GM19452 (cell line): ENCODE measurements around the gene IQSEC1.

Experiments
- ATAC-seq: cut with Tn5 transposase; IDR thresholded peaks from one replicate; pipeline ENCODE4 v1.9.1; 2021; ENCODE audit not compliant: unreplicated experiment

The IQSEC1 gene

DNA sequence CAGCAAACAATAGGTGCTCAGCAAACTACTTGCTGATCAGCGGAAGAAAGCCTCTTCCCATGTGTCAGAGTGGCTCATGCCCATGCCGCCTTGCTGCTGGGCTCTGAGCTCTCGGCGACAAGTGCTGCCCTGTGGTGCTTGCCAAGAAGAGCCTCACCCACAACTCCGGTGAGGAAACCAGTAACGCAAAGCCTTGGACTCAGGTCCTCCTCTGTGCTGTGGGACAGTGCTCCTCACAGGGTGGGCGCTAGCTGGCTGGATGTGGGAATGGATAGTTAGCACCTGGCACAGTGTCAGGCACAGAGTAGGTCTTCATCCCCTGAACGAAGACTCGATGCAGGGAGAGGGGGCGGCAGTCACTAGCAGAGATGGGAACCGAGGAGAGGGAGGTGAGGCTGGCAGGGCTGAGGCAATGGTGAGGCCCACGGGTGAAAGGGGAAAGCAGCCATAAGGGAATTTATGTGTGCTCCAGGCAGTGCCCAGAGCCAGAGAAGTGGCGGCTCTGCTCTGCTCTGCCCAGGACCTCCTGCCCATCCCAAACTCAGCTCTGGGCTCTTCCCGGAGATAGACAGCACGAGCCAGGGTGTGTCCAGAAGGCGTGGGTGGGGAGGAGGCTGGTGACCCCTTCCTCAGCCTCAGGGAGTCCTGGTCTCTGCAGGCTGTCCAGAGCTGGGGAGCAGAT is 55.7 kb downstream of the IQSEC1 start:
- ATAC-seq, result no peak

GRCh38 chr3:13016721-13017255 is 56.4 kb downstream of the IQSEC1 start:
- ATAC-seq, result no peak

DNA sequence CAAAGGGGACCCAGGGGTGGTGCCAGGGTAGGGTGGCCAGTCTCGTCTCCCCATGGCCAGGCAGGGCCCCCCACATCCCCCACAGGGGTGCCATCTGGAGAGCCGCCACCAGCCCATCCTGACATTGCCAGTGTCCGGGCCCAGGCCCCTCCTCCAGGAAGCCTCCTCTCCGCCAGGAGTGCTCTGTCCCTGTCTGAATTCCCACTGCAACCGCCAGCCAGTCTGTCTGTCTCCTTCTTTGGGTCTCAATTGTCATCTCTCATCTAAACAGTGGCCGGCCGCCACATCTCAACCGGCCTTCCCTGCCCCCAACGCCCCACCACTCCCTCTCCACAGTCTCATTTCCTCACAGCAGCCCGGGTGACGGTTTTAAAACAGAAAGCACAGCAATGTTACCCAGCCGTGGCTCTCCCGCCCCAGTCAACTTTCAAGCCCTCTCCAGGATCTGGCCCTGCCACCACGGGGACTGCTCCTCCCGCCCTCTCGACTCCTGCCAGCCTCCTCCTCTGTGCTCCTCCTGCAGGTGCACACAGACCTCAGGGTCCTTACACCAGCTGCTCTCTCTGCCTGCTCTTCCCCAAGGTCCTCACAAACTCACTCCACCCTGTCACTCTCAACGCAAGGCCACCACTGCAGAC is 57.0 kb downstream of the IQSEC1 start:
- ATAC-seq, result peak; percentile 21

DNA sequence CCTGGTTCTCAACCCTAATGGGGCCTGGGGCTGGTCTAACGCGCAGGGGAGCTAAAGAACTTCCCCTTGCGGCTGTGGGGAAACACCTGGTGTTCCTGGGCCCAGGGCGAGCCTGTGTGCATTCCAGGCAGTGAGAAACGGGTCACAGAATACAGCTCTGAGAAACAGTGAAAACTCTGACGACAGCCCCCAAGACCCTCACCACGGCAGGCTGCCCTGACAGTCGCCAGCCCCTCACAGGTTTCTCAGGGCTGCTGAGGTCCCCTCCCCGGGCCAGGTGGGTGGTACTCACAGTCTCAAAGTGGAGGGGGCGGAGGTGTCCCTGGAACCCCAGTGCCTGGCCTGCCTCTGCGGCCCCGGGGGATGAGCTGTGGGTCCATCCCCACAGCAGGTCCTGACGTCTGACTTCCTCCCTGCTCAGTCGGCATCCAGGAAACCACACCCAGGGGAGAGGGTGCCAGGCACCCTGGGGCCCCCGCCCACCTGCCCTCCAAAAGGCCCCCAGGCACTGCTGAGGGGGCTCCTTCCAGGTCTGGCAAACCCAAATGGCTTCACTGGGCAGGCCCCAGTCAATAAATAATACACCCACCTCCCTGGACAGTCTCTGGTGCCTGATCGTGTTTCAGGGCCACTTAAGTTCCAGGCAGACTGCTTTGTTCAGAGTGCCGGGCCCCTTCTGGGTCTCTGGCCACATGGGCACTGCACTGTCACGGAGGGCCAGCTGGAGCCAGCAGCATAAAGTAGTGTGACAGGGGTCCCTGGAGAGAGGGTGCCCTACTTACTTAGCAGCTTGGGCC is 57.7 kb downstream of the IQSEC1 start:
- peak; percentile 16 for ATAC-seq

GRCh38 chr3:13014755-13015285 is 58.4 kb downstream of the IQSEC1 start:
- no peak for ATAC-seq

- no peak for ATAC-seq
Measured at GRCh38 chr3:13013994-13014754, 59.1 kb downstream of the IQSEC1 start.

GRCh38 chr3:13013566-13013965 is 59.7 kb downstream of the IQSEC1 start:
- ATAC-seq, result no peak

DNA sequence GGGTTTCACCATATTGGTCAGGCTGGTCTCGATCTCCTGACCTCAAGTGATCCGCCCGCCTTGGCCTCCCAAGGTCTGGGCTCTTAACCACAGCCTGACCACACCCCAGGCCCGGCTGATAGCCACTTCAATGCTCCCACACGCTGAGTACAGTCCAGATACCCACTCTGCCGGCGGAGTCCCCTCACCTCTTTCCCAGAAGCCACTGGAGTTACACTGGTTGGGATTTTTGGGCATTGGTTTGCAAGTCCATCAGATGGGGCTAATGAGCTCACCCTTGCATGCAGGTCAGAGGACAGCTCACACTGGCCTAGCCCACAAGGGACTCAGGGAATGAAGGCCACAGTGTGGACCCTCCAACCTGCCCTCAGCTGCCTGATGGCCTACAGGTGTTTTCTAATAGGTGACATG is 60.1 kb downstream of the IQSEC1 start:
- ATAC-seq, result no peak

DNA sequence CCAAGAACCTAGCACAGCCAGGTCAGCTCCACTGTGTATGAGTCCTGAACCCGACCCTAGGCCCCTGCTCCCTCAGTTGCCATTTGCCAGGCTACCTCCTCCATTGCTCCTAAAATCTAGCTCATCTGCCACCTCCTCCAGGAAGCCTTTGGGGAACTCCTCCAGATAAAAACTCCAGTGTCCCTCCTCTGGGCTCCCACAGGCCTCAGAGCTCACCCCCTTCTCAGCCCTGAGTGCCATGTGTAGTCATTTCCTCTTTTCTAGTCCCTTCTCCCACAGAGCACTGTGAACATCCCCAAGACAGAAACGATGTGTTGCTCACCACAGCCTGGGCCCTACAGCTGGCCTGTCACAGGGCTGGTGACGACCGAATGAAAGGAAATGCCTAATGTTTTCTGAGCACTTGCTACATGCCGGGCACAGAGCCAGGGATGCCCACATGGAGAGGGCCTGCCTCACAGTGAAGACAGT is 61.0 kb downstream of the IQSEC1 start:
- peak; percentile 38 for ATAC-seq

DNA sequence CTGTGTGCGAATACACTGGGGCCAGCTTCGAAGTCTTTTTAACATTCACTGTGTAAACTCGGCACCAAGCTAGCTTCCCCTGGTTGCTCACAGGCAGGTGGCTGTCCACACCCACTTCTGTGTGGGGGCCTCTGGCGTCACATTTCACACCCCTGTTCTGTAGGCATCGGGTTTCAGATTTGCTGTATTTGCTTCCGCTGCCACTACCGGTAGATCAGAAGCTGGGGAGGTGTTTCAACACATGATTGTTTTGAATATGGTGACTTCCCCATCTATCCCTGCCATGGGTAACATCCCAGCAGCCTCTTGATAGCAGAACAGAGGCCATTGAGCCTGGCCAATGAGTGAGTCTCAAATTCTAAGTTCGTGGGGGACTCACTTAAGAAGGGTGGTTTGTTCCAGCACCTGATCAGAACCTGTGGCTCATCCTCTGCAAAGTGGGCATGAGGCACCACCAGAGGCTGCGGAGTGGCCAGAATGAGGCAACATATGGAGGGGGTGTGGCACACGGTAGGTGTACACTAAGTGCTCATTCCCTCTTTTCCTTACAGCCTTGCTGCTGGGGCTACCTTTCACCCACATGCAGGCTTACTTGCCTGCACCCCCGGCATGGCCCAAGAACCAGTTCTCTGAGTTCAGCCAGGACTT is 61.5 kb downstream of the IQSEC1 start:
- peak; percentile 50 for ATAC-seq

DNA sequence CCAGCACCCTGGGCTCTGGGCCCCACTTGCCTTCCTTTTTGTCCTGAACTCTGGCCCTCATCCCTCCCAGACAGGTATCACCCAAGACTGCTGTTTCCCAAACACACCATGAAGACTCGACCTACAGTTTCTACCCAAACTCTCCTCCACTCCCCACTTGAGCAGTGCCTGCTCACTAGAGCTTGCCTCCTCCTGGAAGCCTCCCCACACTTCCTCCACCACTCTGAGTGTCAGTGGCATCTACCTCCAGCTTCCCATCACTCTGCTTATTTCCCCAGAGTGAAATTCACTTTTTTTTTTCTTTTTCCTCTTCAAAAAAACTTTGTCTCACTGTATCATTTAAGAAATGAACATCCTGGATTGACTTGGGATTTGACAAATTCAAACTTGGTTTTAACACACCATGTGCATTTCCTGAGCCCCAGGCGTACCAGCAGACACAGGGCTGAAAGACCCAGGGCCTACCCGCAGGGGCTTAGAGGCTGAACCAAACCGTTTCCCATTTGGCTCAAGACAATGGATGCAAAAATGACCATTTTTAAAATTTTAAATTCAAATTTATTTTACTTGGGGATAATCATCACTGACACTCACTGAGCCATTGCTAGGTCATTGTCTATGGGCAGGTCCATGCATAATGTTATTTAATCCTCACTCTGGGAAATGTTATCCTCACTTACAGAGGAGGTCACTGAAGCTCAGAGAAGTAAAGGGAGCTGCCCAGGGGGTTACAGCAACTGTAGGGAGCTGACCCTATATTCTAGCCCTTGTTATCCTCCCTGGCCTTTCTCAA is 62.3 kb downstream of the IQSEC1 start:
- no peak for ATAC-seq

DNA sequence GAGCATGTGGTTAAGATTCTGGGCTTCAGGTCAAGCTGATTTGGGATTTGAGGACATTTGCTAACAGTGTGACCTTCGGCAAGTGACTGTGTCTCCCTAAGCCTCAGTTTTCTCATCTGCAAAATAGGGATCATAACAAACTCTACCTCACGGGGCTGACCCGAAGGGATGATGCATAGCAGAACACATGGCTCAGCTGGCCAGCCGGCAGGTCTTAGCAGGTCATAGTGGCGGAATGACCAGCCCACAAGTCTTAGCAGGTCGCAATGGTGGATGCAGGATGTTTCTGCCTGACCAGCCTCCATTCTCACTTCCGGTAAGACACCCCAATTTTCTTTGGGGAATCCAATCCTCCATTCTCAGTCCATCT is 63.3 kb downstream of the IQSEC1 start:
- no peak for ATAC-seq

GRCh38 chr3:13009132-13009945 is 63.9 kb downstream of the IQSEC1 start:
- ATAC-seq, result peak; percentile 22

- no peak for ATAC-seq
Measured at GRCh38 chr3:13008155-13008995, 64.9 kb downstream of the IQSEC1 start.

DNA sequence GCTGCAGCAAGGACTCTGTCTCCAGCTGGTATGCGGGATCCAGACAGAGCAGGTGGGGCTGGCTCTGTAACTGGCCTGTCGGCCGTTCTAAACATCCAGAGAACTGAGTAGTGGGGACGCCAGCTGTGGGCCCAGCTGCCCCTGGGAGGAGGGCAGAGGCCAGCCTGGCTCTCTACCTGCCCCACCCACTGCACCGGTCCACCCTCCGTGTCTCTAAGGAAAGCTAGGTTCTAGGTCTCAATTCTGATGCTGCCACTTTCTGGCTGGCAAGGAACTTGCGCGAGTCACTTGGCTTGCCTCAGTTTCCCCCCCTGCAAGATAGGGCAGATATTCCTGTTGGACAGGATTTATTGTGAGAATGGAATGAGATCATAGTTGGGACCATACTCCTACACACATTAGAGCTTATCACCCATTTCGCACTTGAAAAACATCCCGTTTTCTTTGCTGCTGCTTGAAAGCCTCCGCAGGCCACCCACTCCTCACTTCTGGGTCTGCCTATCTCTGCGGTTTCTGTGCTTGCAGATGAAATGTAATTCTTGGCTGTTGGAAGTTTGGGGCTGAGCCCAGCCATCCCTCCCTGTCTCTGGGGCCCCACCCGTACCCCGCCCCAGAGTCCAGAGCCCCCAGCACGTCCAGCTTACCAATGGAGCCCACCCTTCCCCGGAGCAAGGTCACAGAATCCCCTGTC is 65.8 kb downstream of the IQSEC1 start:
- no peak for ATAC-seq

- no peak for ATAC-seq
Measured at GRCh38 chr3:13006216-13006990, 66.8 kb downstream of the IQSEC1 start.
